Colonic mucosa (tissue), 4 donors: ENCODE data around the gene AUTS2. TPM values are rescaled to one million over a fixed set of nuclear protein-coding genes. Genes with fewer than 3 reads are reported as not detected.

ENCODE experiments used
- DNase-seq: peaks from one replicate; pipeline ENCODE4 v3.0.0-alpha.2; 2020
- H3K27ac ChIP-seq: fragments of 200-600 bp; one replicate; pipeline ENCODE4 v1.8.0; 2021
- H3K27me3 ChIP-seq: fragments of 200-600 bp; one replicate; pipeline ENCODE4 v1.8.0; 2021
- H3K36me3 ChIP-seq: fragments of 200-600 bp; one replicate; pipeline ENCODE4 v1.8.0; 2021
- H3K4me1 ChIP-seq: fragments of 200-600 bp; one replicate; pipeline ENCODE4 v1.8.0; 2021; ENCODE audit warnings: mild to moderate bottlenecking
- H3K4me3 ChIP-seq: fragments of 200-600 bp; one replicate; pipeline ENCODE4 v1.8.0; 2021
- H3K9ac ChIP-seq, 2 donors: one replicate each; pipeline ENCODE4 v1.7.0; 2013; ENCODE audit warnings: control low read depth in 2 of 2, low read depth in 2 of 2, low read length in 2 of 2
- H3K9me3 ChIP-seq: fragments of 200-600 bp; one replicate; pipeline ENCODE4 v1.8.0; 2021
- intact Hi-C: fragments of 100-400 bp; cut with DNase I; formaldehyde crosslinking; loops from one replicate; pipeline ENCODE4 v1.14.1; 2022
- total RNA-seq, 2 donors: library from RNA; stranded (reverse); fragmentation: NEBNext Ultra II Directional in 1 of 2; extraction: Animal tissue kit (Norgen Biotek cat#: 25700) in 1 of 2; gene quantifications; one replicate each; pipeline ENCODE4 v1.2.1, GENCODE V29; 2021
- TF ChIP-seq, protein P1 (sequence below): fragments of 200-600 bp; IDR thresholded peaks from one replicate; pipeline ENCODE4 v1.8.0; 2022; ENCODE audit warnings: antibody characterized with exemption, mild to moderate bottlenecking
- donor health status: healthy.
- donor health status: DM: no; HTN: no; CAD: no.
- donor health status: DM: no; HTN: no; CAD: no.

The AUTS2 gene
- total RNA-seq, 2 donors from 2014 or later: 39.8 to 42.3 TPM

DNA sequence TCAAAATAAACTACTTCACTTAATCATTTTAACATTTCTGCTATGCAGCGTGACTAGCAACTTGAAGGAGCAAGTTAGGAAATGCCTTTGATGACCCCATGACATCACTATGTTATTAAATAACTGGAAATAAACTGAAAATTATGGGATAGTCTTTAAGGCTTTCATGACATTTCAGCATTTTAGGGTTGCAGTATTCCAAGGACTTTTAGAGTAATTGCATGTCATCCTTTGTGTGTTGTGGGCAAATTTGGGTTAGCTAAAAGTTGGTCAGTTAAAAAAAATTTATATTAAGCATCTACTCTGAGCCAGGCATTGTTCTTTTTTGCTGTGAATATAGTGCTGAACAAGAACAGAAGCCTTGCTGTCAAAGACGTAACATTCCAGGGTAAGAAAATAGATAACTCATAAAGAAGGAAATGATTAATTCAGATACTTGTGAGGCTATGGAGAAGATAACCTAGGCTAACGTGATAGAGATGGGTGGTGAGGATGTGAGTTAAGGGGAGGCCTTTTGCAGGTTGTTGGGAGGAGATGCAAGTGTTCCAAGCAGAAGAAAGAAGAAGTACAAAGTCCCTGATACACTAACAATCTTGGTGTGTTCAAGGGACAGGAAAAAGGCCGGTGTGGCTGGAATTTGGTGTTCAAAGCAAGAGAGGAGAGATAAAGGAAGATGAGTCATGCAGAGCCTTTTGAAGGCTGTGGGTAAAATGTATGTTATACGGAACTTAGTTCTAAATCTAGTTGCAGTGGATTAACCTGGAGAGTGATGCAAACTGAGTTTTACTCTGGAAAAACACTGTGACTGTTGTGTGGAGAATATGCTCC, 610.2 kb downstream of the AUTS2 start:
- H3K9me3 ChIP-seq: no peaks in the 10 kb centered on the region
- intact Hi-C loops: no loop called here
- DNase-seq: no peak
- no peak overlapping the region for H3K9ac ChIP-seq
- no peaks in the 10 kb centered on the region for H3K27me3 ChIP-seq
- no peaks in the 10 kb centered on the region for H3K4me1 ChIP-seq
- TF ChIP-seq, protein P1, sequence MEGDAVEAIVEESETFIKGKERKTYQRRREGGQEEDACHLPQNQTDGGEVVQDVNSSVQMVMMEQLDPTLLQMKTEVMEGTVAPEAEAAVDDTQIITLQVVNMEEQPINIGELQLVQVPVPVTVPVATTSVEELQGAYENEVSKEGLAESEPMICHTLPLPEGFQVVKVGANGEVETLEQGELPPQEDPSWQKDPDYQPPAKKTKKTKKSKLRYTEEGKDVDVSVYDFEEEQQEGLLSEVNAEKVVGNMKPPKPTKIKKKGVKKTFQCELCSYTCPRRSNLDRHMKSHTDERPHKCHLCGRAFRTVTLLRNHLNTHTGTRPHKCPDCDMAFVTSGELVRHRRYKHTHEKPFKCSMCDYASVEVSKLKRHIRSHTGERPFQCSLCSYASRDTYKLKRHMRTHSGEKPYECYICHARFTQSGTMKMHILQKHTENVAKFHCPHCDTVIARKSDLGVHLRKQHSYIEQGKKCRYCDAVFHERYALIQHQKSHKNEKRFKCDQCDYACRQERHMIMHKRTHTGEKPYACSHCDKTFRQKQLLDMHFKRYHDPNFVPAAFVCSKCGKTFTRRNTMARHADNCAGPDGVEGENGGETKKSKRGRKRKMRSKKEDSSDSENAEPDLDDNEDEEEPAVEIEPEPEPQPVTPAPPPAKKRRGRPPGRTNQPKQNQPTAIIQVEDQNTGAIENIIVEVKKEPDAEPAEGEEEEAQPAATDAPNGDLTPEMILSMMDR: no peak
- H3K36me3 ChIP-seq: no peaks in the 10 kb centered on the region
- no peak overlapping the region for H3K27ac ChIP-seq
- no peak overlapping the region for H3K4me3 ChIP-seq

DNA sequence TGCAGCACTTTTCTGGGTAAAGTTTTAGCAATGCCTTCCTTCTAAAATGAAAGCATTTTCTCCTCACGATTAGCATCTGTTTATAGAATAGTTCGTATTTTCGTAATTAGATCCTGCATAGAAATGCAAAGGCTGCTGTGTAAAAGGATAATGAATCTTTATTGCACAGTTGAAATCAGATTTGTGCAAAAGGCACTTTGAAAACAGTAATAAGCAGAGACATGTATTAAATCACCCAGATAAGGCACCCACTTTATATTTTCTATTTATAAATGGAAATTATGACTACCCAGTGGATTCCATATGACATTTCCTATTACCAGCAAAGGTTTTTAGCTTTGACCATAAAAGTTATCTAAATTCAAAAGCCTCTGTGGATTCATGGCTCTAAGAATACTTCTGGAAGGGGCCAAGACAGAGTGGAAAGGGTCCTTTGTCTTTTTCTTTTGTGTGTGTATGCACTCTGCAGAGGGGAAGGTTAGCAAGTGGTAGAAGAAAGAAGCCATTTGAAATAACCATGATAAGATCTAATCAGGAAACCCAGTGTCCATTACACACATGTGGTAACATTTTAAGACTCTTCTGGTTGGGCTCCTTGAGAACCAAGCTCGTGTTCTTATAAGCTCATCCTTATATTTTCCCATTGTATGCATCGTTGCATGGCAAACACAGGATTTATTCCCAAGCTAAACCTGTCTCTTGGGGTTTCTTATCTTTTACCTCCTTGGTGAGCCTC, 612.1 kb downstream of the AUTS2 start:
- TF ChIP-seq, protein P1: no peak
- Histone ChIP-seq H3K9me3 (no peaks in the 10 kb centered on the region), H3K4me1 (no peaks in the 10 kb centered on the region), H3K4me3 (no peak overlapping the region), H3K27ac (no peak overlapping the region), H3K27me3 (no peaks in the 10 kb centered on the region), H3K9ac (no peak overlapping the region), H3K36me3 (no peaks in the 10 kb centered on the region)
- intact Hi-C loops: no loop called here
- DNase-seq: no peak

DNA sequence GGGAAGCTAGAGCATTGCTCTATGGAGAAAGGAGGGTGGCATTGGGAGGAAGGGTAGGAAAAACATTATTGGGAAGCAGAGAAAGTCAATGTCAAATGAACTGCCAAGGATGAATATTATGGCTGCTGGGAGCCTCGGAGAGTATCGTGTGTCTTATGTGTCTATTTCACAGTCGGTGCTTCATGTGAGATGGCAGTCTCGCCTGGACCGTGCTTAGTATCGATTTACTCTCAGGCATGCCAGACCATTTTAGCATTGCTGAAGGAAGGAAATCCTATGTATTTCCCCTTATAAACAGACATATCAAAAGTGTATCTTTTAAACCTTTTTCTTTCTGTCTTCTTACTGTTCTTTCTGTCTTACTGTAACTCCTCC, 612.6 kb downstream of the AUTS2 start:
- Histone ChIP-seq H3K9ac (no peak overlapping the region), H3K9me3 (no peaks in the 10 kb centered on the region), H3K4me1 (no peaks in the 10 kb centered on the region), H3K4me3 (no peak overlapping the region), H3K27me3 (no peaks in the 10 kb centered on the region), H3K27ac (no peak overlapping the region), H3K36me3 (no peaks in the 10 kb centered on the region)
- TF ChIP-seq, protein P1: no peak
- intact Hi-C loops: no loop called here
- DNase-seq: no peak

DNA sequence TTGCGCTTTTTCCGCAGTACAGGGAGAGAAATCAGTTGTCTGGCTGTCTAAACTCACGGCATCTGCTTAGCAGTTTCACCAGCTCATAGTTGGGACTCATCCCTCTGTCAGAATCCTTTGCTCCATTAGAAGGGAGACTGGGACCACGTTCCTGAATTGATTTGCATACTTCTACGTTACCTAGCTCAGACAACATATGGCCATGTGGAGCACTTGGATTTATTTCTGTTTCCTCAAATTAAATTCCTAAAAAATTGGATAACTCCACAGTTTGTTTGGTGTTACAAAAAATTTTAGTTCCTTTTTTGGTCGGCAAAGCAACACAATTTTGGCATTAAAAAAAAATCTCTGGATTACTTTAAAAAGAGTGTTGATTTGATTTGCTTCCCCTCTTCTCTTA, 614.0 kb downstream of the AUTS2 start:
- Histone ChIP-seq H3K9me3 (no peaks in the 10 kb centered on the region), H3K4me1 (no peaks in the 10 kb centered on the region), H3K27ac (no peak overlapping the region), H3K9ac (no peak overlapping the region), H3K27me3 (no peaks in the 10 kb centered on the region), H3K36me3 (no peaks in the 10 kb centered on the region), H3K4me3 (no peak overlapping the region)
- no peak for DNase-seq
- TF ChIP-seq, protein P1: no peak
- intact Hi-C loops: no loop called here

DNA sequence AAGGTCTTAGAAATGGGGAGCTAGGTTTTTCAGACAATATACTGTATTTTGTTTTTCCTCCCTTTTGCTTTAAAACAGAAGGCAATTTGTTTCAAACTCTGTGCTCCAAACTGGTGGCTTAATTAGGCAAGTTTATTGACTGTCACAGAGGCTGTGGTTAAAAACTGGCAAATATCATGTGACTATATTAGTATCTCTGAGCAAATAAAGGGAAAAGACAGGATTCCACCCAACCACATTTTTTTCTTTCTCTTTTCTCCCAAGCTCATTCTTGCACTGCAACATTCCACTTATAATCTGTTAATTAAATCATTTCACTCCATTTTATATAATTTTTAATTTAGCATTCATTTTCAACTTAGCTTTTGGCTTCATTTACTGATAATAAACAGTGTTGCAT, 615.8 kb downstream of the AUTS2 start:
- Histone ChIP-seq H3K36me3 (no peaks in the 10 kb centered on the region), H3K4me1 (no peaks in the 10 kb centered on the region), H3K27me3 (no peaks in the 10 kb centered on the region), H3K9me3 (no peaks in the 10 kb centered on the region), H3K4me3 (no peak overlapping the region), H3K9ac (no peak overlapping the region), H3K27ac (no peak overlapping the region)
- TF ChIP-seq, protein P1: no peak
- DNase-seq: no peak
- intact Hi-C loops: no loop called here
